Thoracic aorta (tissue), 2 donors: ENCODE measurements around the gene LHB. TPM values are rescaled to one million over a fixed set of nuclear protein-coding genes. Genes with fewer than 3 reads are reported as not detected.
A peak's percentile ranks its signal among the peaks of the same experiment; 100 is the strongest.

Source experiments
- ATAC-seq: fragments of 150-250 bp; one replicate; pipeline ENCODE4 v1.8.0; 2017; ENCODE audit warnings: low read depth; ENCODE audit not compliant: insufficient number of reproducible peaks, low FRiP score
- DNase-seq: peaks from one replicate; pipeline ENCODE4 v3.0.0-alpha.2; 2020; ENCODE audit warnings: low spot score
- H3K27ac ChIP-seq, 2 donors: fragments of 200-600 bp; sonication (generic); 1 replicate in 1 of 2; 2 replicates in 1 of 2; pipeline ENCODE4 v1.5.1; 2016; ENCODE audit warnings: mild to moderate bottlenecking in 2 of 2, moderate library complexity in 2 of 2
- H3K27me3 ChIP-seq: fragments of 200-600 bp; sonication (generic); replicated peaks from 2 replicates; pipeline ENCODE4 v1.6.0; 2016; ENCODE audit warnings: mild to moderate bottlenecking; ENCODE audit not compliant: insufficient read depth
- H3K36me3 ChIP-seq: fragments of 200-600 bp; sonication (generic); one replicate; pipeline ENCODE4 v1.5.1; 2016
- H3K4me1 ChIP-seq, 2 donors: fragments of 200-600 bp; sonication (generic); 1 replicate in 1 of 2; 2 replicates in 1 of 2; pipeline versions ENCODE4 v1.5.1 to v1.6.0; 2016; ENCODE audit warnings: low read depth in 2 of 2, mild to moderate bottlenecking in 1 of 2; ENCODE audit not compliant: control insufficient read depth in 1 of 2
- H3K4me3 ChIP-seq: fragments of 200-600 bp; sonication (generic); 2 replicates; pipeline ENCODE4 v1.5.1; 2016; ENCODE audit warnings: mild to moderate bottlenecking
- H3K9me3 ChIP-seq: fragments of 200-600 bp; sonication (generic); 2 replicates; pipeline ENCODE4 v1.5.1; 2016
- total RNA-seq, 2 donors: library from RNA; depleted of rRNA; stranded (reverse); fragments of >200 nt; gene quantifications; one replicate each; pipeline versions ENCODE4 v1.1.0 to v1.2.3, GENCODE V29; 2016
- TF ChIP-seq, protein P1 (sequence below): fragments of 200-600 bp; sonication (generic); IDR thresholded peaks from one replicate; pipeline ENCODE4 v1.5.1; 2019; ENCODE audit warnings: antibody characterized with exemption

The LHB gene
- total RNA-seq, 2 donors from 2014 or later, result not detected

DNA sequence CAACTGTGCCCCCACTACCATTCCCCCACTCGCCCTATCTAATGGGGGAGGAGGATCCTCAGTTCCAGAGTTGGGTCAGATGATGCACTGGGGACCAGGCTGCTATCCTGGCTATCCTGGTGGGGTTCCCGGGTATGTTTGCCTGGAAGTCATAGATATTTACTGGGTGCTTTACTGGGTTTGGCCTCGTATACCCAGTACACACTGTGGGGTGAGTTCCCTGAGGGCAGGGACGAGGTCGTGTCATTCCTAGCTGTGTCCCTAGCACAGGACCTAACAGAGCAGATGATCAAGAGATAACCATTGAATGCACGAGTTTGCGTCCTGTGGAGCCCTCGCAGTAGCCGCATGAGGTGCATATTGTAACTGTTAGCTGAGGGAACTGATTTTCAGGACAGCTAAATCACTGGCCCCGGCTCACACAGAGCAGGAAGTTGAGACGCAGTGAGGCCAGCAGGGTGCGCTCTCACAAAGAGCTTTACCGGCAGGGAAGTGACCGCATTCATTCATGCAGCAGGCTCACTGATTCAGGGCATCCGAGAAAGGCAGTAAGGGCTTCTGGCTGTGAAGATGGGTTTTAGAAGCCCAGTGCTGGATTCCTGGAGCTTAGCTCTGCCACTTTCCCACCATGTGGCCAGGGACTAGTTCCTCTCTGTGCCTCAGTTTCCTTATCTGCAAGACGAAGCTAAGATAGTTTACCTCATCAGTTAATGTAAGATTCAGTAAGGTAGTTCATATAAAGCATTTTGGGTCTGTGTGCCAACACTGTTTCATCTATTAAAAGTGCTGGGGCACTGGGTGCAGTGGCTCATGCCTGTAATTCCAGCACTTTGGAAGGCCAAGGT is 17.2 kb downstream of the LHB start:
- TF ChIP-seq, protein P1, sequence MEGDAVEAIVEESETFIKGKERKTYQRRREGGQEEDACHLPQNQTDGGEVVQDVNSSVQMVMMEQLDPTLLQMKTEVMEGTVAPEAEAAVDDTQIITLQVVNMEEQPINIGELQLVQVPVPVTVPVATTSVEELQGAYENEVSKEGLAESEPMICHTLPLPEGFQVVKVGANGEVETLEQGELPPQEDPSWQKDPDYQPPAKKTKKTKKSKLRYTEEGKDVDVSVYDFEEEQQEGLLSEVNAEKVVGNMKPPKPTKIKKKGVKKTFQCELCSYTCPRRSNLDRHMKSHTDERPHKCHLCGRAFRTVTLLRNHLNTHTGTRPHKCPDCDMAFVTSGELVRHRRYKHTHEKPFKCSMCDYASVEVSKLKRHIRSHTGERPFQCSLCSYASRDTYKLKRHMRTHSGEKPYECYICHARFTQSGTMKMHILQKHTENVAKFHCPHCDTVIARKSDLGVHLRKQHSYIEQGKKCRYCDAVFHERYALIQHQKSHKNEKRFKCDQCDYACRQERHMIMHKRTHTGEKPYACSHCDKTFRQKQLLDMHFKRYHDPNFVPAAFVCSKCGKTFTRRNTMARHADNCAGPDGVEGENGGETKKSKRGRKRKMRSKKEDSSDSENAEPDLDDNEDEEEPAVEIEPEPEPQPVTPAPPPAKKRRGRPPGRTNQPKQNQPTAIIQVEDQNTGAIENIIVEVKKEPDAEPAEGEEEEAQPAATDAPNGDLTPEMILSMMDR, result peak; percentile 45
- no peaks in the 10 kb centered on the region for H3K9me3 ChIP-seq
- ATAC-seq, result no peak
- peaks cover 7% of the 10 kb centered on the region for H3K36me3 ChIP-seq
- no peak overlapping the region for H3K4me3 ChIP-seq
- no peak overlapping the region for H3K27ac ChIP-seq
- no peak for DNase-seq
- peaks cover 2 to 8% of the 10 kb centered on the region in 2 donors for H3K4me1 ChIP-seq
- no peaks in the 10 kb centered on the region for H3K27me3 ChIP-seq

DNA sequence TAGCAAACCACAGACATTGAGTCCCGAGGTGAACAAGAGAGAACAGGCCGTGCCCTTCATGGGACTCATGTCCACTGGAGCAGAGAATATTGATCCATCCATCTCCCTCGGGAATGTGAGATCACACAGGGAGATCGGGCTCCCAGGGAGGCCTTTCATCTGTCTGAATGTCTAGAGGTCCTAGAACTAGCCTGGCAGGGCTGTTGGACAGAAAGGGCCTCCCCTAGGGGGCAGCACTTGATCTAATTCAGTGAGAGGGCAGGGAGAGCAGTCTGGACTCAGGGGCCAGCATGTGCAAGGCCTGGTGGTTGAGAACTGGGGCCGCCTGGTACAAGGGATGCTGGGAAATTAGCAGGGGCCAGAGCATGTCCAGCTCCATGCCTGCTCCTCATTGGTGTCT is 18.9 kb downstream of the LHB start:
- Histone ChIP-seq H3K36me3 (no peaks in the 10 kb centered on the region), H3K4me3 (no peak overlapping the region), H3K27ac (no peak overlapping the region), H3K27me3 (no peaks in the 10 kb centered on the region), H3K4me1 (peaks cover 9 to 15% of the 10 kb centered on the region in 2 donors), H3K9me3 (no peaks in the 10 kb centered on the region)
- no peak for DNase-seq
- TF ChIP-seq, protein P1, result no peak
- ATAC-seq, result no peak

DNA sequence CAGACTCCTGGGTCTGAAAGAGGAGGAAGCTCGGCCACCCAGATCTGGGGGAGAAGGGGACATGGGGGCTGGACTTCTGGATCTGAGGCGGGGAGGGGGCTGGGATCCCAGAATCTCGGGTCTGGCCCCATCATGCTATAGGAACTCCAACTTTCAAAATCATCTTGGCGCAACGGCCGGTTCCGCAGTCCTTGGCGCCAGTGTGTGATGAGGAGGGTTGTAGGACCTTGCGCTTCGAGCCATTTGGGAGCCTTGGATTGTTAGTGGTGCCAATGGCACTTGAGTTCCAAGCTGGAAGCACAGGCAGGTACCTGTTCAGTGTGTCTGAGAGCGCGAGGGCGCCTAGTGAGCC is 22.9 kb downstream of the LHB start:
- ATAC-seq (no peak), DNase-seq (no peak)
- TF ChIP-seq, protein P1, result no peak
- H3K4me1 ChIP-seq, result peaks cover 20 to 42% of the 10 kb centered on the region in 2 donors
- H3K36me3 ChIP-seq, result peaks cover 5% of the 10 kb centered on the region
- peak overlapping the region; percentile 100 for H3K4me3 ChIP-seq
- H3K9me3 ChIP-seq, result no peaks in the 10 kb centered on the region
- peak overlapping the region; percentile 79 to 100 for H3K27ac ChIP-seq
- no peaks in the 10 kb centered on the region for H3K27me3 ChIP-seq

DNA sequence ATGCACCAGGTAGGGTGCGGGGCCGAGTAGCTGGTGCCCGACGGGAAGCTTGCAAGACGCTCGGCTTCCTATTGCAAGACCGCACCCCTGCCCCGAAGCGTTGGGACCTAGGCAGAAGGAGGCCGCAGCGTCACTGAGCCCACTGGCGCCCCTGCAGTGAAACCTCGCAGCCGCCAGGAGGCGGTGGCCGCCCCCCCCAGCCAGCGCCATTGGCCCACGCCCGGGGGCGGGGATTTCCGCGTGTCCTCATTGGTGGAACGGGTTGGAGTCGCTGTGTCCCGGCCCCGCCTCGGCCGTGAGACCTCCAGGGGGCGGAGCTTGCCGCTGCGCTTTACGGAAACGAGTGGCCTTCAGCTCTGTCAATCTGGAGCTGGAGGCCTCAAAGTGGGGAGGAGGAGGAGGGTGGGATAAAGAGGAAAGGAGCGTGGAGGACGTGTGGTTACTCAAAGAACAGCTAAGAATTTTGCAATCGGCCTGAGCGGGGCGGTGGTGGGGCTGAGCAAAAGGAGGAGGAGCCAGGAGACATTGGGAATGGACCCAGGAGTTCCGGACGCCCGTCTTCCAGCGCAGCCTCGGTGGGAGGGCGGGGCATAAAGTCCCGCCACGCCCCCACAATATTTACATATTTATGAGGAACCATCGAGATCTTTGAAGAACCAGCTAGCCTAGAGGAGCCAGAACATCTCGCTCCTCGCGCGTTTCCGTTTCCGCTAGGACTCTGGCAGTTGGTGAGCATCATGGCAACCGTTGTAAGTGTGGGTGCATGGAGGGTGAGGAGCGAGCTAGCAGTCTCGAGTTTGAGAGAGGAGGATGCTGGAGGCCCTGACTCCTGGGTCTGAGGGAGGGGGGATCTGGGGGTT is 23.5 kb downstream of the LHB start, which contains the start of the genes GYS1 and RUVBL2:
GYS1 (minus strand) TSS at position 135 of the 860 bp plus-strand sequence. CDS start 197 bp downstream, outside the sequence.
RUVBL2 (plus strand) TSS at position 713 of the 860 bp plus-strand sequence; CDS start at position 738, 25 bp downstream.
- peak; percentile 94 for ATAC-seq
- H3K4me3 ChIP-seq, result peak within 1 kb of the TSS; percentile 100
- TF ChIP-seq, protein P1, result peak; percentile 99
- H3K27ac ChIP-seq, result peak within 1 kb of the TSS; percentile 98 to 100
- H3K9me3 ChIP-seq, result no peaks in the 10 kb centered on the region
- DNase-seq, result peak; percentile 98
- no peaks in the 10 kb centered on the region for H3K27me3 ChIP-seq
- peaks cover 11% of the 10 kb centered on the region for H3K36me3 ChIP-seq
- peaks cover 20 to 42% of the 10 kb centered on the region in 2 donors for H3K4me1 ChIP-seq
